GM21619 (cell line): Measurements from ENCODE around the gene NPHP4.

Experiments
- ATAC-seq: cut with Tn5 transposase; IDR thresholded peaks from one replicate; pipeline ENCODE4 v1.9.1; 2021; ENCODE audit not compliant: unreplicated experiment

NPHP4 gene

DNA sequence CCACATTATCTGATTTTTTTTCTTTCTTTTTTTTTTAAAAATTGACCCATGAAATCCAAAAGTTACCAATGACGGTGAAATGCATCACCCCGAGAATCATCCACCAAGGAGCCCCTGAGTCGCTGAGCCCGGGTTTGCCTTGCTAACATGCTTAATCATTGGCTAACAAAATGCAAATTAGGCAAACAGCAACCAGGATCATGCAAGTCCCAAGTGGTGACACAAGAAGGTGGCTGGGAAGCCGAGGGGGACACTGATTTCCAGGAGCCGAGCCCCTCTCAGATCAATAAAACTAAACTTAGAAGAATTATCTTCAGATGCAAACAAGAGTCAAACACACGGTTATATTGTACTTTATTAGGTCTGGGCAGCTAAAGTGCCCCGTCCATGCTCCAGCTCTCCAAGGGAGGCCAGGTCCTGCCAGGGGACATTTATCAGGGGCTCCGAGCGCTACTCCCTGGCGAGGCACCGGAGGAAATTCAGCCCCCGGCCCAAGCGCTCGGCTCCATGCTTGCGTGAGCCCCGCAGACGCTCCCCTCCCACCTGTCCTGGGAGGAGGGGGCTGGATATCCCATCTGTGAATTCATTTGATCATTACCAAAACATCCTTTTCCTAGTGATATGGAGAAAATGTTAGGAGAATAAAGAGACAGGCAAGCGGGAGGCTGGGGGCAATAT is 154.1 kb downstream of the NPHP4 start:
- ATAC-seq = no peak

DNA sequence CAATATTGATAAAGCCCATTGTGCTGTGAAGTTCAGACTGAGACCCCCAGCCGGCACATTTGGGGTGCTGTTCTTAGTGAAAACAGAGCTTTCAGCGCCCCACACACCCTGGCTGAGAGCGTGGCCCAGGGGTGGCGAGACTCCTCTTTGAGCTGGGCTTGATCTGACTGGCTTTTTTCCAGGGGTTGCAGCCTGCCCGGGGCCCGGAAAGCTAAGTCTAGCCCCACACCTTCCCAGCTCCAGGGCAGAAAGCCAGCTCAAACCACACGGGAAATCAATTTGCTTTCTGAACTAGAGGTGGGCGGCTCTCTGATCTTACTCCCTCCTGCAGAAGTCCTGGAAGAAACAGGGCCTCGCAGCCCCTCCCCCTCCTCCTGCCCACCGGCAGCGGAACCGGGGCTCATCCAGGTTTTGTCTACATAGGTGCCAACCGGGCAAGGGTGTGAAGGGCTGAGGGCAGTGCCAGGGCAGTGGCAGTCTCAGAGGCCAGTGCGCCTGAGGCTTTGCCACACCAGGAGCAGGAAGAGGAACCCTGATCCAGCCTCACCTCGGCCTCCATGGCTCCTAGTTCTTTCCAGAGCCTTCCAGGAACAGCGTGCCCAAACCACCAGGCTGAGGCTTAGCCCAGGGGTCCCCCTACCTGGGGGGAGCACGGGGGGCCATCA is 155.3 kb downstream of the NPHP4 start:
- no peak for ATAC-seq

DNA sequence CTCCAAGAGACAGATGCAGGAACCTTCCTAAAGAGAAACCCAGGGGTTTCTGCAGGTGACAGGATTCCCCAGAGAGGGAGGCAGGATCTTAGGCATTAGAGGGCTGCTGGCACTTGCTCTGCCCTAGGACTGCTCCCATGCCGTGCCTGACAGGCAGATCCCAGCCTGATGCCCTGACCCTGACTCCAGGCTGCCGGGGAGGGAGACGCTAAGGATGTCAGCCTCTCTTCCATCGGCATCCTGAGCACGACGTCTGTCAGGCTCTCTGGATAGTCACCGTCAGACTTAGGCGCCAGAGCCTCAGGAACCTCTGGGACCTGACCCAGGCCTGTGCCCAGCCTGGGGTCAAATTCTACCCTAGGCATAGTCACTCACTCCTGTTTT is 157.1 kb downstream of the NPHP4 start:
- no peak for ATAC-seq

DNA sequence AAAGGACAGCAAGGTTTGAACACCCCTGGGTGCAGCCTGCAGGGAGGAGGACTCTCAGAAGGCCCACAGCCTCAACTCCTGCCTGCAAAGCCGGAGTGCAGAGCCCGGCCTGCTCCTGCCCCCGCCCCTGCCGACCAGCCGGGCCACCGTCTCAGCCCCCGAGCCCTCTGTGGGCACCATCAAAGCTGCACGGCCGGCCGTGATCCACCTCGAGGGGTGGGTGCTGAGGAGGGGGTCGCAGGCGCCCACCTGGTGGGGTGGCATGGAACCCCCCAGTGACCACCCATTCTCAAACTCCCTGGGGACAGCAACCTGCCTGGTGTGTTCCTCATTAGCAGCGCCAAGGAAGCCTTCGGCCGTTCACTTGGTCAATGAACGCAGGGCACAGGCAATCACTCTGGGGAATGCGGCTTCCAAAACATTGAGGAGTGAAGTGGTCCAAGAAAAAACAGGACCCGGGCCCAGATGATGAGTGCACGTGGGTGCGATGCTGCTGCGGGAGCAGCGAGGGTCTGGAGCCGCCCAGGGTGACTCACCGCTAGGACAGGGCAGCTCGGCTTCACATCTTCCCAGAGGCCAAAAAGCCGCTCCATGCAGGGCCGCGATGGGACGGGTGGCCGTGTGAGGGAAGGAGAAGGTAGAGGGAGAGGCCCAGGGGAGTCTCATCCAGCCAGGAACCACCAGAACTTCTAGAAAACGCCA is 157.6 kb downstream of the NPHP4 start:
- ATAC-seq = no peak

DNA sequence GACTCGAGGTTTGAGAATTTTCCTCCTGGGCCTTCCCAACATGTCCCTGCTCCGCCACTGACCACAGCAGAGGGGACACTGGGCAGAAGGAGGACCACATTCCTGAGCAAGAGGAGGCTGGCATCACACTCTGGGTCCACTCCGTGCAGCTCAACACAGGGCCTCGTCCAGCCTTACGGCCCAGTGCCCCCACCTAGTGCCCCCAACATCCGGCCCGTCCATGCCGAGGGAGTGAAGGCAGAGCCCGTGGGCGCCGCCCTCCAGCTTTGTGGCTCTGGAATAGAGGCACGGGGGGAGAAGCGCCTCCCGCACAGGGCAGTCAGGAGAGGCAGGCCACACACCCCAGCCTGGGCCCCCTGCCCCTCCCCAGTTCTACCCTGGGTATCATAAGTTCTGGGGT is 158.3 kb downstream of the NPHP4 start:
- no peak for ATAC-seq

DNA sequence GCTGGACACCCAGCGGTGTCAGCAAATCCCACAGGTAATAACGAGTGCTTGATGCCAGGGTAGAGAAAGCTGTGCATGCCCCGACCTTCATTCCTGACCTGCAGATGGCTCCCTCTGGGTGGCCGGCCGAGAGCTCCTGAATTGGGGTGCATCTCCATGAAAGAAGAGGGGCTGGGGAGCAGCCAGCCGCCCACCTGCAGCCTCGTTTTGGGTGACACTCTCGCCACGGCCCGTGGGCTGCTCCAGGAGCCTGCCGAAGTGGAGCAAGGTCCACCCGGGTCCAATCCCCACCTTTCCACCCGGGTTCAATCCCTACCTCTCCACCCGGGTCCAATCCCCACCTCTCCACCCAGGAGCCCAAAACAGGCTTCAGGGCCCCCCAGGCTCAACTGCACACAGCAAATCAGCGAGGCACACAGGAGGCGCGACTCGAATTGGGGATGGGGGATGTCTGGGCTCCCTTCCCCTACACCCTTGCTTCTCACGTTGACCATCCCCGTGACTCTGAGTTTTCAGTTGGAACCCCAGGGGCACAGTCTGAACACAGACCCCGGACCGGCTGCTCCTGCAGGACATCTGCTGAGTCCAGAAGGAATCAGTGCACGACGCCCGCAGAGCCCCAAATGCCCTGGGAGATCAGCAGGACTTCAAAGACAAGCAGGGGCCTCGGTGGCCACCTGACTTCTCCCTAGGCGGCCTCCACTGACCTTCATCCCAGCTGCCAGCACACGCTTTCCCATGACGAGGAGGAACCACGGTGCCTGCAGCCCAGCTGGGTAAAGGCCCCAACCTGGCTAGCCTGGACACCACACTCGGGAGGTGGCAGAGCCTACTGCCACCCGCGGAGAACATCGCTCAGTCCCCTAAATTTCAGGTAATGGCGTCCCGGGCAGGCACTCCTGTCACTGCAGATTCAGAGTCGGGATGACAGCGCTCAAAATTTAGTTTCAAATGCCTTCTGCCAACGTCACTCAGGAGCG is 159.0 kb downstream of the NPHP4 start:
- ATAC-seq = no peak

DNA sequence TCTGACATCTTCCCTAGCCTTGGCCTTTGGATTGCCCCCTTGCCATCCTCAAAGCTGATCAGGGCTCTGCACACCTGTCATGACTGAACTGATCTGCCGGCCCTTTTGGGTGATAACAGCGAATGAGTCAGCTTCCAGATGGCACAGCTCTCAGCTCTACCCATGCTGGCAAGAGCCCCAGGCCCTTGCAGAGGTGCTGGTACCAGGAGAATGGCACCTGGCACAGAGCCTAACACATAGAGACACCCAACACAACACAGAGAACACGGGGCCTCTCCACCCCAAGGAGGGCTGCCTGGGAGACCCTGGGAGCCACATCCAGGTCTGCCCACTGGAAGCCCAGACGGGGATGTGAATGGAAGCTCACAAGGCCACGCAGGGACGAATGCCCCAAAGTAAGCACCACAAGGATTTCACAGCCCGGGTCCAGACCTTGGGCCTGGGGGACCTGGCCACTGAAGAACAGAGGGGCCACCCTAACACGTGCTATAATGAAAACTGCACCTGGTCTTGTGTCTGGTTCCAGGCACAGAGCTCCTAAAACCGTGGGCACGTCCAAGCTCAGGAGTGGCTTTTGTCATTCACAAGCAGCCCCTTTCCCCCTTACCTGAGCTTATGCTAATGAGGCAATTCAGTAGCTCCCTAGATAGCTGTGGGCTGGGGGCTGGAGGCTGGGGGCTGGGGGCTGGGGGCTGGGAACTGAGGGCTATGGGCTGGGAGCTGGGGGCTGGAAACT is 160.5 kb downstream of the NPHP4 start:
- no peak for ATAC-seq

DNA sequence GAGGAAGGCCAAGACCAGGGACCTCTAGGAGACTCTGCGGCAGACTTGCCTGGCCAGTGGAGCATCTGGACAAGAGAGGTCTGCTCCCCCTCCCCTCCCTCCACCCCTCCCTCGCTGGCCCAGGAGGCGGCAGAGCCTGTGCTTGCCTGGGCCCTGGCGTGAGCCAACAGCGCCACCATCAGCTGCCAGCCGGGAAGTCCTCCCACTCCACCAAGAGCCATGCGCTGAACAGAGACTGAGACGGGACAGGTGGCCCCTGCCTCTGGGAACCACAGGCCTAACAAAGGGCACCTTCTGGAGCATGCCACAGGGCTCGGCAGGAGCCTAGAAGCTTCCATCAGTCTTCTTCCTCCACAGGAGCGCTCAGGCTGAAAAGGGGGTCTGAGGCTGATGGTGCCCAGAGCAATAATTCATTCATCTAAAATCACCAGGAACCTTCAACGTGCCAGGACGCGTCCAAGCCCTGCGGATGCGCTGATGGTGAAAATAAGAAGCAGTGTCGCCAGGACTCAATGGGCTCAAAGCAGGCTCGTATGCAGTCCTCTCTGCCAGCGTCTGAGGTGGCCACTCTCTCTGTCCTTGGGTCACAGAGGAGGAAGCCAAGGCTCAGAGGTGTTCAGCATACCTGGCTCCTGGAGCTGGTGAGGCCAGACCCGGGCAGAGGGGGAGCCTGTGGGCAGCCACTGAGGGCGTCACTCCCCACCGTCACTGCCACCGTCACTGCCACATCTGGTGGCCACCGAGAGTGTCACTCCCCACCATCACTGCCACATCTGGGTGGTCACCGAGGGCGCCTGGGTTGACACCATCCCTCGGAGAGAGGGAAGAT is 161.2 kb downstream of the NPHP4 start:
- no peak for ATAC-seq

DNA sequence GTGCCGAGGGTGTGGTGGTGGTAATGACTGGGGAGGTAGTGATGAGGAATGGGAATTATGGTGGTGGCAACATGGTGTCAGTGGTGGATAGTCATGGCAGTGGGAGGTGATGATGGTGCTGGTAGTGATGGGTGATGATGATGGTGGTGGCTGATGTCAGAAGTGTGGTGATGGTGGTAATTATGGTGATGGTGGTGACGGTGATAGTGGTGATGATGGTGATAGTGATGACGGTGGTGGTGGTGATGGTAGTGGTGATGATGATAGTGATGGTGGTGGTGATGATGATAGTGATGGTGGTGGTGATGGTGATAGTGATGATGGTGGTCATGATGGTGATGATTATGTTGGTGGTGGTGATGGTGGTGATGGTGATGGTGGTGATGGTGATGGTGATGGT is 162.8 kb downstream of the NPHP4 start:
- ATAC-seq = no peak

DNA sequence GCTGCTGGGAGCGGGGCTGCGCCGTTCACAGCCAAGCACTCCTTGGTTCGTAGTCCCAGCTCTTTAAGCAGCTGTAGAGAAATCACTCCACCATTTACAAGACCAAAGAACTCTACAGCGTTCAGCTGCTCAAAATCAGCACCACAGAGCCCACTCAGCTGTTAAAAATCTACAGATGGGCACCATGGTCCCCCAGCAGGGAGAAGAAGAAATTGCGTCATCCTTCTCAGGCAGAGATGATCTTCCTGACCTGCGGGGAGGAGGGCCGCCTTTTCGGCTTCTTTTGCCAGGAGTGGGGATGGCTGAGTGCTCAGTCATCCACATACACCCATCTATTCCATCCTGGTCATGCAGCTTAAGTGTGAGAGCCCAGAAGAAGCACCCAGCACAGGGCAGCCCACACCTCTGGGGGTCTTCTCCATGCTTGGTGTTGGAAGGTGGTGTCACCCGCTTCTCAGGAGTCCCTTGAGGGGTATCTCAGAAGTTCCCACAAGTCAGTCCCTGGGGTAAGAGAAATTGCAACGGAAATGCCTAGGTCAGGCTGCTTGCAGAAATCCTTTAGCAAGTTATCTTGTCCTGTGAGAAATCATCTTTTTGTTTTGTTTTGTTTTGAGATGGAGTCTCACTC is 163.8 kb downstream of the NPHP4 start:
- no peak for ATAC-seq

DNA sequence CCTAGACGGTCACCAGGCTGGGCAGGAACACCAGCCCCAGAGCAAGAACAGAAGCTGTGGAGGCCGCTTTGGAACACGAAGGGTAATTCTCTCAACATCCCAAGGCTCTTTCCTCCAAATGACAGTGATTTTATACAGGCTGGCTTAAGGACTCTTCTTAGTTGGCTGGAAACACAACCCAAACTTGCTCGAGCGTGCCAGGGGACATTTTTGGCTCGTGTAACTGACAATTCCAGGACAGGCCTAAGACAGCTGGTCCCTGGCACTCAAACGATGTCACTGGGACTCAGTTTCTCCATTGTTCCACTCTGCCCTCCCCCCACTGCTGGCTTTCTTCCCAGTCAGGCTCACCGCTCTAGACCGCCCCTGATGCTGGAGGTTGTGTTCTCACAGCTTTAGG is 164.7 kb downstream of the NPHP4 start:
- ATAC-seq = no peak

DNA sequence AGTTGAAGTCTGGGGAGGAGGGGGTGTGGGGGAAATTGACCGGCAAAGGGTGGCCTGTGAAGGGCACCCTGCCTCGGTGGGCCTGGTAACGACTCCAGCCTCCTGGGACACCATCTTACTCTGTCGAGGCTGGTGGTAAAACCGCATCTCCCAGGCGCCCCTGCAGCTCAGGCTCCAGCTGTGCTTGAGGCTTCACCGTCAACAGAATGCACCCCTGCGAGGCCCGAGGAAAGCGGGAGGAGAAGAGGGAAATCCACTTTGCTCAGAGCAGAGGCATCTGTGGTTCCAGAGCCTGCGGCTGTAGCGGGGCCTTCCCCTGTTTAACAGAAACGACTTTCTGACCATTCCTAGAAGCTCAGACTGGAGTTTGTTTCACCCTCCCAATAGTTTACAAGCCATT is 165.6 kb downstream of the NPHP4 start:
- no peak for ATAC-seq

DNA sequence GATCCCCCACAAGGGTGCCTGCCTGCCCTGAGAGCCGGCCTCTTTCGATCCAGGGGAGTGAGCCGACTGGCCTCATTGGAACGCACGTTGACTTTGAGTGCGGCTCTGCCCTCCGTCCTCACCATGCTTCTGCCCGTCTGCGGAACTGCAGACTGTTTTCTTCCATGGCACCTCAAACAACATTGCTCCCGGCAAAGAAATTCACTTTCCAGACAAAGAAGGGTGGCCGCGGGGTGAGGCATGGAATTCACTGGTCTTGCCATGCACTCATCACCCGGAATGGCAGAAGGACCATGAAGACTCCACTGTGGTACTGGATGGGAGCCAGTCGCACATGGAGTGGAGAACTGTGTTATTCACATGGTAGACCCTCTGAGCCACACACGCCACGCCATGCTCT is 169.5 kb downstream of the NPHP4 start:
- ATAC-seq = no peak

DNA sequence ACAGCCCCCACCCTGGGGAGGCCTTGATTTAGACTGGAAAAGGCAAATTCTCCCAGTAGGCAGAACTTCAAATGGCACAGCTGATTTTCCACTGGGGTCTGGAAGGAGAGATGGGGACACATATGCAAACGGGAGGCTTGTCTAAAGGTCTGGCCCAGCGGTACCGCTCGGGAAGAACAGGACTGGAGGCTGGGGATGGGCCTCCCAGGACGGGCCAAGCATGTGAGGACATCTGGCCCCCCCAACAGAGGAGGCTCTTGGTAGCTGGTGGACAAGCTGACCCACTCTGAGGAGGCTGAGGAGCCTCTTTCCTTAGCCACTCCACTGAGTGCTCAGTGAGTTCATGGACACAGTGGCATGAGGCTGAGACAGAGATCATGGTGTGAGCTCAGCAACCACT is 170.0 kb downstream of the NPHP4 start:
- ATAC-seq = no peak

DNA sequence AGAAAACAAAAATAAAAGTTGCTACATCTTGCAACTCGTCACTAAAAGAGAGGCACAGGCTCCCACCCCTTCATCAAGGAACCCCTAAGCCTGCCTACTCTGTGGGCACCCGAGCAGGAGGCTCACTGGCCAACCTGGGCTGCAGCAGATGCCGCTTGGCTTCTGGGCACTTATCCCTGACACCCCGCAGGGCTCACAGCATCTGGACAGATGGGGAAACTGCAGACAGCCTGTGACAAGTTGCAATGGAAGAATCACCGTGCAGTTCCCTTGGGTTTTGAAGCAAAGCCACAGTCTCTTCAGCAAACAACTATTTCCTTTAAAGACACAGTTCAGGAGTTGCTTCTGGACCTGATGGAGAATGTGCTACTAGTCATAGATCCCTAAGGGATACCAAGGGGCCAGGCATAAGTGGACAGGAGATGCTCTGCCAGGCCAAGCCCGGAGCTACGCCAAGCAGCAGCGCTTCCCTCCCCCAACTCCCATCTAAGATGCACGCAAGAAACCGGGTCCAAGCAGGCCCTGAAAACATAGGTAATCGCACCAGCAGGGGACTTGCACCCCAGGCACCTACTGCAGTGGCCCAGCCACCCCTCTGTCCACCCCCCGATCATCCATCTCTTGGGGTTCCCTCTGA is 170.6 kb downstream of the NPHP4 start:
- ATAC-seq = no peak

DNA sequence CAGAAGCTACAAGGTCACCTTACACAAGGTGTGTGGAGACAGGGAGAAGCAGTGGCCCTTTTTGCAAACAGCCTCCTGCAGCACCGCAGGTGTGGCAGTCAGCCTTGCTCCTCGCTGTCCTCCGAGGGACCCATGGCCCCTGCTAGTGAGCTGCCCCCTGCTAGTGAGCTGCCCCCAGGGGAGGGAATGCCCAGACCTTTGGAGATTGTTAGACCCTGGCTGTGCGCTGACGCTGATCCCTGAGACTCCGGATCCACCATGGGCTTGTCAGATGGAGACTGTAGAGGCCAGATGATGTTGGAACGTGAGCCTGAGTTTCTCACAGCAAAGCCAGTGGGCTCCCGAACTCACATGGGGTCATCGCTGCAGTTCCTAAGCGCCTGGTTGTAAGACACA is 172.2 kb downstream of the NPHP4 start:
- ATAC-seq = no peak

DNA sequence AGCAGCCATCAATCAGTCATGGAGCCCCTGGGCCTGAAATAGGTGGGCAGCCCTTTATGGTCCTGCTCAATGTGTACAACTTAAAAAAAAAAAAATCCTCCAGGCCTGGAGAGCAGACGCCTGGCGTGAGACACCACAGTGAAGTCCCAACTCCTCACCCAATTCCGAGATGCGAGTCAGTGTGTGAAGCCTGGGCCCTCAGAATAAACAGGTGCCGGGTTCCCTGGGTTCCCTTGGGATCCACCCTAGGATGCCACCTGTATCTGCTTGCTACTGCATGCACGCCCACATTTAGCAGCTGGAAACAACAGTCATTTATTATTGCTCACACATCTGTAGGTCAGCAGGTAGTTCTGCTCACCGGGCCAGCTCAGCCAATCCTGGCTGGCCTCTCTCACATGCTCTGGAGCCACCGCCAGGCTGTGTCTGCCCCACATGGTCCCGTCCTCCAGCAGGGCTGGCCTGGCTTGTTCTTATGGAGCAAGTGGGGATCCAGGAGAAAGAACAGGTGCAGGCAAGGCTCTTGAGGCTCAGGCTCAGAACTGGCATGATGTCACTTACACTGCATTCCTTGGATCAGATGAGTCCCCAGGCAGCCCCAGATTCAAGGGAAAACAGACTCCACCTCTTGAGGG is 172.7 kb downstream of the NPHP4 start:
- no peak for ATAC-seq

DNA sequence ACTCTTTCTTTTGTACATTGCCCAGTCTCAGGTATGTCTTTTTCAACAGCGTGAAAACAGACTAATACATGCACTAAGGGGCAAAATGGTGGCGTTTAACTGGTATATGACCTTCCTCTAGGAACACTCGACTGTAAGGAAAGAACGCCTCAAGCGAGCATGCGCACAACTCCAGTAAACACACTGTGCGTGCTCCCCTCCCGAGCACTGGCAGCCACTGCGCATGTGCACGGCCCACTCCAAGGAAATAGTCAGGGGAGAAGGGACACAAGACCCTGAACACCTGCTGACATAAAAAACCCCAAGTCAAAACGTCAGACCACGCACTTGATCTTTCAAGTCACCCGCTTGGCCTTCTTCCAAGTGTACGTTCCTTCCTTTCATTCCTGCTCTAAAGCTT is 173.5 kb downstream of the NPHP4 start:
- no peak for ATAC-seq
